ENCODE data around the gene TPPP.

TPPP gene

GRCh38 chr5:664343-664993 lies 28.7 kb downstream of the TPPP start:
- Histone ChIP-seq H3K27me3 (ENCODE audit: control insufficient read depth, insufficient read depth, low read length) (no peaks in the 10 kb centered on the region), H3K9ac (ENCODE audit: low read length) (no peak overlapping the region), H3K4me1 (ENCODE audit: control insufficient read depth, insufficient read depth, low read length) (peaks cover 3% of the 10 kb centered on the region), H3K27ac (ENCODE audit: low read depth, low read length) (no peak overlapping the region), H3K4me3 (ENCODE audit: low read length) (no peak overlapping the region), H3K36me3 (ENCODE audit: control insufficient read depth, insufficient read depth, low read length) (peaks cover 5% of the 10 kb centered on the region)

- Histone ChIP-seq H3K4me1 (ENCODE audit: control insufficient read depth, insufficient read depth, low read length) (no peaks in the 10 kb centered on the region), H3K9ac (ENCODE audit: low read length) (no peak overlapping the region), H3K4me3 (ENCODE audit: low read length) (no peak overlapping the region), H3K27ac (ENCODE audit: low read depth, low read length) (no peak overlapping the region), H3K27me3 (ENCODE audit: control insufficient read depth, insufficient read depth, low read length) (no peaks in the 10 kb centered on the region), H3K36me3 (ENCODE audit: control insufficient read depth, insufficient read depth, low read length) (peaks cover 5% of the 10 kb centered on the region)
These were observed 29.5 kb downstream of the TPPP start for GRCh38 chr5:663436-664342.

GRCh38 chr5:662751-663435 lies 30.3 kb downstream of the TPPP start:
- Histone ChIP-seq H3K36me3 (ENCODE audit: control insufficient read depth, insufficient read depth, low read length) (peaks cover 5% of the 10 kb centered on the region), H3K4me3 (ENCODE audit: low read length) (no peak overlapping the region), H3K27me3 (ENCODE audit: control insufficient read depth, insufficient read depth, low read length) (no peaks in the 10 kb centered on the region), H3K4me1 (ENCODE audit: control insufficient read depth, insufficient read depth, low read length) (no peaks in the 10 kb centered on the region), H3K27ac (ENCODE audit: low read depth, low read length) (no peak overlapping the region), H3K9ac (ENCODE audit: low read length) (no peak overlapping the region)

- H3K27ac ChIP-seq (ENCODE audit: low read depth, low read length) = no peak overlapping the region
- H3K4me1 ChIP-seq (ENCODE audit: control insufficient read depth, insufficient read depth, low read length) = no peaks in the 10 kb centered on the region
- H3K27me3 ChIP-seq (ENCODE audit: control insufficient read depth, insufficient read depth, low read length) = no peaks in the 10 kb centered on the region
- H3K36me3 ChIP-seq (ENCODE audit: control insufficient read depth, insufficient read depth, low read length) = peaks cover 9% of the 10 kb centered on the region
- no peak overlapping the region for H3K4me3 ChIP-seq (ENCODE audit: low read length)
- no peak overlapping the region for H3K9ac ChIP-seq (ENCODE audit: low read length)
These were observed 31.0 kb downstream of the TPPP start for GRCh38 chr5:661891-662750.

GRCh38 chr5:660491-661030 lies 32.6 kb downstream of the TPPP start:
- Histone ChIP-seq H3K9ac (ENCODE audit: low read length) (no peak overlapping the region), H3K27ac (ENCODE audit: low read depth, low read length) (no peak overlapping the region), H3K4me1 (ENCODE audit: control insufficient read depth, insufficient read depth, low read length) (no peaks in the 10 kb centered on the region), H3K36me3 (ENCODE audit: control insufficient read depth, insufficient read depth, low read length) (peaks cover 9% of the 10 kb centered on the region), H3K4me3 (ENCODE audit: low read length) (no peak overlapping the region), H3K27me3 (ENCODE audit: control insufficient read depth, insufficient read depth, low read length) (no peaks in the 10 kb centered on the region)

GRCh38 chr5:659496-660263 lies 33.5 kb downstream of the TPPP start:
- Histone ChIP-seq H3K4me1 (ENCODE audit: control insufficient read depth, insufficient read depth, low read length) (no peaks in the 10 kb centered on the region), H3K27ac (ENCODE audit: low read depth, low read length) (no peak overlapping the region), H3K27me3 (ENCODE audit: control insufficient read depth, insufficient read depth, low read length) (no peaks in the 10 kb centered on the region), H3K9ac (ENCODE audit: low read length) (no peak overlapping the region), H3K4me3 (ENCODE audit: low read length) (no peak overlapping the region), H3K36me3 (ENCODE audit: control insufficient read depth, insufficient read depth, low read length) (peaks cover 8% of the 10 kb centered on the region)

GRCh38 chr5:658103-658502 lies 35.0 kb downstream of the TPPP start:
- H3K27ac ChIP-seq (ENCODE audit: low read depth, low read length) = no peak overlapping the region
- H3K4me3 ChIP-seq (ENCODE audit: low read length) = no peak overlapping the region
- no peak overlapping the region for H3K9ac ChIP-seq (ENCODE audit: low read length)
- peaks cover 6% of the 10 kb centered on the region for H3K36me3 ChIP-seq (ENCODE audit: control insufficient read depth, insufficient read depth, low read length)
- H3K4me1 ChIP-seq (ENCODE audit: control insufficient read depth, insufficient read depth, low read length) = no peaks in the 10 kb centered on the region
- no peaks in the 10 kb centered on the region for H3K27me3 ChIP-seq (ENCODE audit: control insufficient read depth, insufficient read depth, low read length)

GRCh38 chr5:657570-657969 lies 35.6 kb downstream of the TPPP start:
- H3K4me3 ChIP-seq (ENCODE audit: low read length) = no peak overlapping the region
- no peak overlapping the region for H3K27ac ChIP-seq (ENCODE audit: low read depth, low read length)
- peaks cover 6% of the 10 kb centered on the region for H3K36me3 ChIP-seq (ENCODE audit: control insufficient read depth, insufficient read depth, low read length)

GRCh38 chr5:655406-655805 lies 37.7 kb downstream of the TPPP start:
- no peaks in the 10 kb centered on the region for H3K4me1 ChIP-seq (ENCODE audit: control insufficient read depth, insufficient read depth, low read length)
- no peak overlapping the region for H3K27ac ChIP-seq (ENCODE audit: low read depth, low read length)
- H3K36me3 ChIP-seq (ENCODE audit: control insufficient read depth, insufficient read depth, low read length) = peaks cover 4% of the 10 kb centered on the region
- no peak overlapping the region for H3K9ac ChIP-seq (ENCODE audit: low read length)
- H3K27me3 ChIP-seq (ENCODE audit: control insufficient read depth, insufficient read depth, low read length) = no peaks in the 10 kb centered on the region
- no peak overlapping the region for H3K4me3 ChIP-seq (ENCODE audit: low read length)

More at GRCh38 chr5:657570-657969, 35.6 kb downstream of the TPPP start:
- H3K9ac ChIP-seq (ENCODE audit: low read length) = no peak overlapping the region
- no peaks in the 10 kb centered on the region for H3K4me1 ChIP-seq (ENCODE audit: control insufficient read depth, insufficient read depth, low read length)
- H3K27me3 ChIP-seq (ENCODE audit: control insufficient read depth, insufficient read depth, low read length) = no peaks in the 10 kb centered on the region

GRCh38 chr5:654071-654778 lies 38.9 kb downstream of the TPPP start:
- Histone ChIP-seq H3K36me3 (ENCODE audit: control insufficient read depth, insufficient read depth, low read length) (peaks cover 4% of the 10 kb centered on the region), H3K9ac (ENCODE audit: low read length) (no peak overlapping the region), H3K27ac (ENCODE audit: low read depth, low read length) (no peak overlapping the region), H3K4me3 (ENCODE audit: low read length) (no peak overlapping the region), H3K4me1 (ENCODE audit: control insufficient read depth, insufficient read depth, low read length) (no peaks in the 10 kb centered on the region), H3K27me3 (ENCODE audit: control insufficient read depth, insufficient read depth, low read length) (no peaks in the 10 kb centered on the region)

All from rectal smooth muscle tissue (tissue), 1 donor.